MM.1S (cell line): Measurements from ENCODE around the gene SOBP.

Source experiments
- EZH2 ChIP-seq: fragments of 300-600 bp; sonication (generic); optimal IDR thresholded peaks from 2 replicates; pipeline ENCODE3; 2017; ENCODE audit warnings: low read depth, mild to moderate bottlenecking, antibody characterized with exemption, low read length, mixed read lengths
- EZH2phosphoT487 ChIP-seq: fragments of 300-600 bp; sonication (generic); IDR thresholded peaks from 2 replicates; pipeline ENCODE4 v1.6.1; 2018; ENCODE audit warnings: antibody characterized with exemption, low read length
- TF ChIP-seq, protein P1 (sequence below): fragments of 300-600 bp; sonication (generic); IDR thresholded peaks from 2 replicates; pipeline ENCODE4 v1.5.1; 2016; ENCODE audit warnings: antibody characterized with exemption, low read length, mixed read lengths

DNA sequence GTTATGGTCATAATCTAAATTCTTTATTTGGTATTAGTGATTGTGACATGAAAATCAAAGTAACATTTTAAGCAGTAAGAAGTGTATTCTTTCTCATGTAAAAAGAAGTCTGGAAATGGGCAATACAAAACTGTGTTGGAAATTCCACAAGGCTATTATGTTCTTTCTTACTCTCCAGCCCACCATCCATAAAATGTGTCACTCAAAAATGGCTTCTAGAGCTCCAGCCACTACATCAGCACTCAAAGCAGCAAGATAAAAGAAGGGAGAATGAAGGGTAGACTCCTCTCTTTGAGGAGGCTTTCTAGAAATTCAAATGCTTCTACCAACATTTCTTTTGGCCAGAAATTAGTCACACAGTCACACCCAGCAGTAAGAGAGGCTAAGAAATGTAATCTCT, 49.0 kb upstream of the SOBP start:
- TF ChIP-seq EZH2 (no peak), EZH2phosphoT487 (no peak)
- TF ChIP-seq, protein P1, sequence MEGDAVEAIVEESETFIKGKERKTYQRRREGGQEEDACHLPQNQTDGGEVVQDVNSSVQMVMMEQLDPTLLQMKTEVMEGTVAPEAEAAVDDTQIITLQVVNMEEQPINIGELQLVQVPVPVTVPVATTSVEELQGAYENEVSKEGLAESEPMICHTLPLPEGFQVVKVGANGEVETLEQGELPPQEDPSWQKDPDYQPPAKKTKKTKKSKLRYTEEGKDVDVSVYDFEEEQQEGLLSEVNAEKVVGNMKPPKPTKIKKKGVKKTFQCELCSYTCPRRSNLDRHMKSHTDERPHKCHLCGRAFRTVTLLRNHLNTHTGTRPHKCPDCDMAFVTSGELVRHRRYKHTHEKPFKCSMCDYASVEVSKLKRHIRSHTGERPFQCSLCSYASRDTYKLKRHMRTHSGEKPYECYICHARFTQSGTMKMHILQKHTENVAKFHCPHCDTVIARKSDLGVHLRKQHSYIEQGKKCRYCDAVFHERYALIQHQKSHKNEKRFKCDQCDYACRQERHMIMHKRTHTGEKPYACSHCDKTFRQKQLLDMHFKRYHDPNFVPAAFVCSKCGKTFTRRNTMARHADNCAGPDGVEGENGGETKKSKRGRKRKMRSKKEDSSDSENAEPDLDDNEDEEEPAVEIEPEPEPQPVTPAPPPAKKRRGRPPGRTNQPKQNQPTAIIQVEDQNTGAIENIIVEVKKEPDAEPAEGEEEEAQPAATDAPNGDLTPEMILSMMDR: no peak
